OCI-LY7 (cell line): ENCODE results near the gene ESRRG.

ENCODE experiments used
- CTCF ChIP-seq: fragments of 200-600 bp; sonication (generic); conservative IDR thresholded peaks from 2 replicates; pipeline ENCODE4 v1.5.1; 2014; ENCODE audit warnings: mild to moderate bottlenecking, antibody characterized with exemption, low read length, moderate library complexity, mixed read lengths
- EZH2phosphoT487 ChIP-seq: fragments of 200-600 bp; sonication (generic); IDR thresholded peaks from 2 replicates; pipeline ENCODE4 v1.6.1; 2018; ENCODE audit warnings: low read depth, borderline replicate concordance, mild to moderate bottlenecking, mixed run types, antibody characterized with exemption, low read length, moderate library complexity, mixed read lengths

DNA sequence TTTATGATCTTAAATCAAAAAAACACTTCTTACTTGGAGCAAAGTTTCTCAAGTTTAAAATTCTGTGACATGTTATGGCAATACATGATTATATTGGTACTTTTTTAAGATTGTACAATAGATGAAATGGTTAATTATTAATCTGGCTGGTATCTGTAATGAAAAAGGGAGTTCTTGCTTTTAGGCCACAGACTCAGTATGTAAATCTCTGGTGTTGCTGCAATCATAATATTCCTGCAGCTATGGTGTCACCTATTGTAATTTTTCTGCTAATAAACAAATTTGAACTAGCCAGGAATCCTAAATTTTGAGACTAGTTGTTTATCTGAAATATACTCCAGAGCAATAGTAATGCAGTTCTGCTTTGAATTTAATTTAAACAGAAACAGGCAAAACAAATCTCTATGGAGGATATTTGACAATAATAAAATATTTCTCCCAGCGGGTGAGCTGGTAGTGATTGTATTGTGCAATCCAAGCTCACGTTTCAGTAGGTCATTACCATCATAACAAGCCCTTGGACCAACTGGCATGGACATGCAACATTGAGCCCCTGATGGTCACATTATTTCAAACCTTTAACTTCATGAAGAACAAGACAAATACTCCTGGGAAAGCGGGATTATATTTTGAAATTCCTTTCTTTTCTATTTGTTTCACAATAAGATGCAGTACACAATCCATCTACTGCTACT, 222.8 kb downstream of the ESRRG start:
- no peak for TF ChIP-seq CTCF
- no peak for TF ChIP-seq EZH2phosphoT487
